Keratinocyte (primary cell): ENCODE measurements around the gene MED26.

Source experiments
- CTCF ChIP-seq, 3 experiments: IDR thresholded peaks in 1 of 3; conservative IDR thresholded peaks in 1 of 3; optimal IDR thresholded peaks in 1 of 3; 2 replicates in 2 of 3; 3 replicates in 1 of 3; pipeline versions ENCODE3 to v1.5.1; 2011; ENCODE audit warnings: low read length in 3 of 3, mild to moderate bottlenecking in 3 of 3, moderate library complexity in 2 of 3, control low read depth in 1 of 3, inconsistent platforms in 1 of 3; ENCODE audit not compliant: insufficient read depth in 2 of 3; ENCODE audit errors: extremely low read depth in 1 of 3
- EZH2 ChIP-seq: IDR thresholded peaks from one replicate; pipeline ENCODE4 v1.6.1; 2012; ENCODE audit warnings: inconsistent platforms, mild to moderate bottlenecking, low read length, moderate library complexity

GRCh38 chr19:16619457-16619856 is 8.5 kb downstream of the MED26 start:
- TF ChIP-seq CTCF (optimal IDR thresholded peaks at IDR 0.05 in 1 of 3, IDR thresholded peaks at IDR 0.05 in 1 of 3, conservative IDR thresholded peaks at IDR 0.05 in 1 of 3; ENCODE audit: extremely low read depth in 1 of 3, insufficient read depth in 2 of 3, low read length in 3 of 3) (no peak), EZH2 (no peak)
